ENCODE data around the gene BLVRB.
"Not testable (repeated sequence)": the region's sequence is repeated elsewhere in the genome, so short reads cannot be mapped to it uniquely, and the experiment has no call there.

The BLVRB gene

GRCh38 chr19:40449506-40449905 lies 16.0 kb downstream of the BLVRB start:
- no peak for DNase-seq

DNA sequence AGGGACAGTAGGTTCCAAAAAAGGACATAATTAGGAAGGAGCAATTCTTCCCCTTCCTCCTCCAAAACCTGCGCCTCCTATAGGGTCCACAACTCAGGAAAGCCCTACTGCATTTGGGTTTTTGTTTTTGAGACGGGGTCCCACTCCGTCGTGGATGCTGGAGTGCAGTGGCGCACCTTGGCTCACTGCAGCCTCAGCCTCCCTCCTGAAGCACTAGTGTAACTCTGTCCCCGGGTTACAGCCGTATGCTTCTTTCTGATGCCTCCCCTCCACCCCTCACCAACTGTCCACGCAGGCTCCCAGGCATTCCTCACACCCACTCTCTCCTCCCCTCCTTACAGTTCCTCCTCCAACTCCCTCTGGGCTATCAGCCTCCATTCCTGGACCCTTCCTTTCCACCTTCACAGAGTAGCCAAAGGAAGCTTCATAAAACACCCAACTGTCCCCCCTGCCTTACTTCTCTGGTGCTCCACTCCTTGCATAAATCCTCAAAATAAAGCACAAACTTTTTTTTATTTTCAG lies 19.2 kb downstream of the BLVRB start:
- DNase-seq: no peak

DNA sequence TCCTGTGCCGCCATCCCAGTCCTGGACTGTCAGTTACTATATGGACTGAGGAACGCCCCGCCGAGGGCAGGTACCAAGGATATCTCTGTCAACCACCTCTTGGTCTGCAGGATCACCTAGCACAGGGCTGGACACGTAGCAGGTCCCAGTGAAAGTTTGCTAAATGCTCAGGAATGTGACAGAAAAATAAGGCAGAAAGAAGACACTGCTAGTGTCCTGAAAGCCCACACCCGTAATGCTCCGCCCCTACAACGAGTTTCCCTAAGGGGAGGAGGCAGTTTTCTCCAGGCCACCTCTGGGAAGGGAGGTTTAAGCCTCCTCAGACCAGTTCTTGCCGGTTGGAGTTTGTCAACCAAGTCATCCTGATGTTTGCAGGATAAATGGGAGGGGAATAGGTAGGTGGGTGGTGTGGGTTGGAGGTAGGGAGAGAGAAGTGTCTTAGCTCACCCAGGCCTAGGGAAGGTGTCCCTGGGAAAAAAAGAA lies 19.7 kb downstream of the BLVRB start:
- DNase-seq: no peak

DNA sequence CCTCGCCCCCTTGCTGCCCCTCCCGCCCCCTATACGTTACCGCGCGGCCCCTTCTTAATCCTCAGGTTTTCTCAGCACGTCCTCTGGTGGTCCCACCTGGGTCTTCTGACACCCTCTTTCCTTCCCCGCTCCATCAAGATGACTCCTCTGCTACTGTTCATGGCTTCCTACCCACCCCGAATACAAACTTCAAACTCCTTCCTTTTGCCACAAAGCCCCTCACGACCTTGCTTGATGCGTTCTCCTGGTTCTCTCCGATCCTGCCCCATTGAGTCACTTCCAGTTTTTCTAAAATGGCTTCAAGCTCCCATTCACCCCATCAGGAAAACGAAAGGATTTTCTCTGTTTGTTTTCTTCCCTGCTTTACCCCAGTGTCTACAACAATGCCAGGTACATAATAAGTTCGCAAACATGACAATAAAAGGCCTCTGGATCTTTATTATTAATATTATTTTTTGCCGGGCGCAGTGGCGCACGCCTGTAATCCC lies 20.7 kb downstream of the BLVRB start:
- no peak for DNase-seq

DNA sequence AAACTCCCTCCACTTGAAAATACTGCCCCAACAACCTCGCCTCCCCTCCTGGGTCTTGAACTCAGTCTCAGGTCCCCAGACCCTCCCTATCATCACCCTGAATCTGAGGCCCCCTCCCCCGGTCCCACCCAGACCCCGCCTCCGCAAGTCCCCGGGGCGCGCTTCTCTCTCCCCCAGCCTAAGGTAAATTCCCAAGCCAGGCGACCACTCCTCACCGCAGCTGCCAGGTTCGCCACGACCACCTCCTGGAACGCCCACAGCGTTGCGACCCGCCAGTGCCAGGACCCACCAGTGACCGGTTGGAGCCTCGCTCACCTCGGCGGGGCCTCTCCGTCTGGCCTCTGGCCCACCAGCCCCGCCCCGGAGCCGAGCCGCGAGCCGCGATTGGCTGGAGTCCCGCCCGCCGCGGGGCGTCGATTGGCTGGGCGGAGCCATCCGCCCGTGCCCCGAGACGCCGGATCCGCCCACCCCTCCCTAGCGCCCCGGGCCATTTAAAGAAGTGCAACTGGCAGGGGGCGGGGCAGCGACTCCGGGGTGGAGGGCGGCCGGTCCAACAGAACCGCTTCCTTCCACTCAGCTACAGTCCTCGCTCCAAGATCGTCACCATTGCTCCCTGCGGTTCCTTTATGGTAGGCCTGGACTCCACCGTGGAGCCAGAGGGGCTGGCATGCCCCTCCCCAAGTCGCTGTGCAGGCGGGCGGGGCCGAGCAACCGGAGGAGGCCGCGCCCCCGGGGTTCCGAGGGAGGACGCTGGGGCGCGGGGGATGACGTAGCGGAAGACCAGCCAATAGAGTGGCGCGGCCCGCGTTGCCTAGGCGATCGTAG lies 21.3 kb downstream of the BLVRB start, which contains the start of gene SERTAD3:
Gene SERTAD3 (minus strand): TSS at position 336 of the 825 bp plus-strand sequence. CDS start 2,255 bp downstream, outside the sequence.
- DNase-seq: peak; percentile 96

DNA sequence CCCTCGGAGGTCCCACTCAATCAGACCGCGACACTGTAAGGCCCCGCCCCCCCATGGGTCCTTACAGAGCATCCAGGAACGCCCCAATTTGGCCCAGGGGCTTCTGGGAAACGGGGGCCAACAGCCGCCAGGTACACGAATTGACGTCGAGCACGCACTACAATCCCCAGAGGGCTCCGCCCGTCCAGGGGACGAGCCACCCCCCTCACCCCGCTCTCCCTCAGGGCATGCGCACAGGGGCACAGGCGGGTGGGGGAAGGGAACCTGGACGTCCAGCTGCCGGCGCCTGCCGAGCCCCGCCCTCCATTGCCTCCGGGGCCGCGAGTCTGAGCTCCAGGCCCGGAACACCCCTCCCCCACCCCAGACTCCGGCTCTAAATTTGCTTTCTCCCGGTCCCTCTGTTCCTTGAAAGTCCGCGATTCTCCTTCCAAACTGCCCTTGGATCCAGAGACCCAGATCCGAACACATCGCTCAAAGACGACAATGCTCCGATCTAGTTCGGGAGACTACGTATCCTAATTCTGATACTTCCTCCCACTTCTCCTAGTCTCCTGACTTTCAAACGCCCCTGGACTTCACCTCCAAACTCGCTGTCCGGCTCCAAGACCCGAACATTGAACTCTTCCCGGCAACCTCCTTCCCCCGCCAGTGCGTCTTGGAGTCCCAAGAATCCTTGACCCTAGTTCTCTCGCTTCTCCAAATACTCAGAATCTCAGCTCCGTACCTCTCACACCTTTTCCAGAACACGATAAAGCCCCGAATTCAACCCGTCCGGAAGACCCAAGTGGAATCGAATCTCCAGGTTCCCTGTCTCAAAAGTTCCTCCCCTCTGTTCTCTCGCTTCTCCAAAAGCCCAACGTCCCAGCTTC lies 22.2 kb downstream of the BLVRB start:
- peak; percentile 100 for DNase-seq

DNA sequence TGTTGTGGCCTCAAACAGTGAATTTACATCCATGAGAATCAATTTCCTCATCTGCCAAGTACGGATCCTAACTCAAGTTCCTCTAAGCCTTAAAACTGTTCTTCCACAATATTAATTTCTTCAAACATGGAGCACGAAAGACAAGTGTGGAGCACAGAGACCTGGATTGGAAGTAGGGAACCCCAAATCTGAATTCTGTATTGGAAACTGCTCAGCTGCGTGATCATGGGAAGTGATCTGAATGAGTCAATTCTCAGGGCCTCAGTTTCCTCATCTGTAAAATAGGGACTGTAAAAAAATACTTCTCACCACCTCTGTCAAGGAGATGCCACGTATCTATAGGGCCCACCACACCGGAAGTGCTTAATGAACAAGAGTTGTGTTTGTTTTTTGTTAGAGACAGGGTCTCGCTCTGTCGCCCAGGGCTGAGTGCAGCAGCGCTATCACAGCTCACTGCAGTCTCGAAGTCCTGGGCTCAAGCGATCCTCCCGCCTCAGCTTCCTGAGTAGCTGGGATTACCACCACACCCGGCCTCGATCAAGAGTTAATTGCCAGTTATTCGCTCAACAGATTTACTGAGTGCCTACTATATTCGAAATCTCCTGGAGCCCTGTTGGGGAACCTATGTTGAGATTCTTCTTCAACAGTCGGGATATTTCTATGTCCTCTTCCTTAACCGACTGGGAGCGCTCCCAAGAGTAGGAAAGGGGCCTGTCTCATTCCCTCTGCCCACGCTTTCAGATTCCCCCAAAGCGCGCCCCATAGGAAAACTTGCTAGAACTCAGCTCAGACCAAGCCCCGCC lies 23.0 kb downstream of the BLVRB start:
- DNase-seq: no peak

GRCh38 chr19:40441719-40442253 lies 23.8 kb downstream of the BLVRB start:
- DNase-seq: no peak

- no peak for DNase-seq
Measured at GRCh38 chr19:40438284-40438683, 27.3 kb downstream of the BLVRB start.

- peak; percentile 94 for DNase-seq
Measured at GRCh38 chr19:40433391-40434216, 31.9 kb downstream of the BLVRB start.

- DNase-seq: not testable (repeated sequence)
Measured at GRCh38 chr19:40432760-40433159, 32.8 kb downstream of the BLVRB start.

DNA sequence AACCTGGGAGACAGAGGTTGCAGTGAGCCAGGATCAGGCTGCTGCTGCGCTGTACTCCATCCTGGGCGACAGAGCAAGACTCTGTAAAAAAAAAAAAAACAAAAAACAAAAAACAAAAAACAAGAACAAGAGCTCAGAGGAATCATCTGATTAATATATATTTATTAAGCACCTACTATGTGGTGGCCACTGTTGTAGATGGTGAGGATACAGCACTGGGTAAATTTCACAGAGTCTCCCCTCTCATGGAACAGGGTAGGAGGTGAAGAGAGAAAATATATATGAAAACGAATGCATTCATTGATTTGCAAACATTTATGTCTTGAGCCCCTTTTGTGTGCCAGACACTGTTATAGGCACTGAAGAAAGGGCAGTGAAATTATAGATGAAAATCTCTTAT lies 33.8 kb downstream of the BLVRB start:
- DNase-seq: no peak

GRCh38 chr19:40430242-40430641 lies 35.3 kb downstream of the BLVRB start:
- not testable (repeated sequence) for DNase-seq

- DNase-seq: not testable (repeated sequence)
Measured at GRCh38 chr19:40428197-40428596, 37.3 kb downstream of the BLVRB start.

GRCh38 chr19:40425450-40426287 lies 39.9 kb downstream of the BLVRB start, which contains the start of gene SERTAD1:
TSS of gene SERTAD1 (minus strand) at chr19:40425992. CDS start at chr19:40423546, 2,446 bp downstream.
- DNase-seq: peak; percentile 99

DNA sequence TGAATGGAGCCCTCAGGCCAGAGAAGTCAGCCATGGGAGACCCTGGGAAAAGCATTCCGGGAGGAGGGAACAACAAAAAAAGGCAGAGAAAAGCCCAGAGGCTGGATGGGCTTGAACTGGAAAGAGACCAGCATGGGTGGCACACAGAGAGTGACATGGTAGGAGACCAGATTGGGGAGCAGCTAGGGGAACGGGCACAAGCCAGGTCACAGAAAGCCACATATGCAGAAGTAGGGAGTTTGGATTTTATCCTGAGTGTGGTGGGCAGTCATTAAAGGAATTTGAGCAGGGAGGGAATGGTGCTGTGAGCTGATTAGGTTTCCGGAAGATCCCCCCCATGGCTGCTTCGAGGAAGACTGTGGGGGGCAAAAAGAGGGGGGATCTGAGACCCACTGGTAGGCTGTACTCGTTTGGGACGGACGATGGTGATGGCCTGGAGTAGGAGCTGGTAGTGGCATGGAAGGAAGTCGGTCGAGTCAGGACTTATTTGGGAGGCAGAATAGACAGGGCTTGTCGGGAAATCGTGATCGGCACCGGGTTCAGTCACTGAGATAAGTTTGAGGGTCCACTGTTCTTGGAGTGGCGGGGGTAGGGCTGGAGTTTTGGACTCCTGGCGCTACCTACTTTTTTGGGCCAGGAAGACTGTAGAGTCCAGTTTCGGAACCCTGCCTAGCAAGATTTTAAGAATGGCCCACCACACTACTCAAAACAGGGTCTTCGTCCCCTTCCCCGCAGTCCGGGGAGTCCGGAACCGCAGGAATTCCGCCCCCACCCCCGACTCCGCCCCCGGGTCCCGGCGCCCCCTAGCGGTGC lies 40.7 kb downstream of the BLVRB start:
- peak; percentile 26 for DNase-seq

GRCh38 chr19:40423938-40424337 lies 41.6 kb downstream of the BLVRB start:
- no peak for DNase-seq

DNA sequence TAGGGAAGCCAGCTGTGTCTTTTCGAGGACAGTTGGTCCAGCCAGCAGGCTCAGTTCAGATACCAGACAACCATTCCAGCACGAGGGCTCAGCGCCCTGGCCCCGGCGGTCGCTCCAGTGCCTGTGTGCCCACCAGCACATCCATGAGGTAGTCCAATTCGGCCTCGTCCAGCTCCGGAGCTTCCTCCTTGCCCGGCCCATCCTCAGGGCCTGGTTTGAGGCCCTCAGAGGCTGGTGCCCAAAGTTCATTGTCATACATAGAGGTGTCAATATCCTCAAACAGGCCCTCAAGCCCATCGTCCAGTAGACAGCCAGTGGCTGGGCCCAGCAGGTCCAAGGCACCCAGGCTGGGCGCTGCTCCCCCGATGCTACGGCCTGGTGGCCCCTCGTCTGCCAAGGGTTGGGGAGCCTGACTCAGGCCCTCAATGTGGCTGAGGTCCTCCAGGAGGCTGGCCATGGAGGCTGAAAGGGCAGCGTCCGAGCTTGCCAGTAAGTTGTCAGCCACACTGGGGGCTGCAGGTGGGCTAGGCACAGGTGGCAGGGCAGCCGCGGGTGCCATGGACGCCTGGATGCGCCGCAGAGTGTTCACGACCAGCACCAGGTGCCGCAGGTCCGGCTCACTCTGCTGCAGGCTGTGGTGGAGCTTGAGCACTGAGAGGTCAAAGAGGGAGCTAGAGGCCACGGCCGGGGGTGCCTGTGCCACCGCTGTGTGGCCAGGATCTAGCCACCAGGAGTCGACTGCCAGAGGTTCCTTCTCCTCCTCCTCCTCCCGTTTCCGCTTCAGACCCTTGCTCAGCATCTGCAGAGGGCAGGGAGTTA lies 42.6 kb downstream of the BLVRB start:
- no peak for DNase-seq

Data from fibroblast of skin of abdomen (primary cell).